HTERT RPE-1 (cell line): ENCODE results near the gene CYTH3.
"Not testable (repeated sequence)": the region's sequence is repeated elsewhere in the genome, so short reads cannot be mapped to it uniquely, and the experiment has no call there.

Experiments used
- in situ Hi-C: fragments of 300-500 bp; cut with MboI; formaldehyde crosslinking; loops from 4 replicates; pipeline ENCODE4 v1.14.3; 2020; ENCODE audit warnings: low sequenced_read_pairs

Gene CYTH3

GRCh38 chr7:6272481-6273323 lies at the start of gene CYTH3:
TSS of gene CYTH3 (minus strand) at chr7:6272624. CDS start at chr7:6272507, 117 bp downstream.
- in situ Hi-C loops = no loop called here

- in situ Hi-C loops = no loop called here
These were observed 48.4 kb upstream of the CYTH3 start for GRCh38 chr7:6320791-6321190.

- in situ Hi-C loops = no loop called here
These were observed 45.5 kb upstream of the CYTH3 start for GRCh38 chr7:6317797-6318438.

- in situ Hi-C loops = no loop called here
These were observed 43.8 kb upstream of the CYTH3 start for GRCh38 chr7:6316226-6316625.

- in situ Hi-C loops = no loop called here
These were observed 43.3 kb upstream of the CYTH3 start for GRCh38 chr7:6315746-6316145.

GRCh38 chr7:6310271-6310993 lies 38.0 kb upstream of the CYTH3 start:
- in situ Hi-C loops = no loop called here

- in situ Hi-C loops = no loop called here
These were observed 35.3 kb upstream of the CYTH3 start for GRCh38 chr7:6307762-6308161.

GRCh38 chr7:6306471-6306870 lies 34.0 kb upstream of the CYTH3 start:
- in situ Hi-C loops = no loop called here

GRCh38 chr7:6305330-6305729 lies 32.9 kb upstream of the CYTH3 start:
- in situ Hi-C loops = no loop called here

- in situ Hi-C loops = not testable (repeated sequence)
These were observed 29.0 kb upstream of the CYTH3 start for GRCh38 chr7:6301446-6301845.

- in situ Hi-C loops = no loop called here
These were observed 27.4 kb upstream of the CYTH3 start for GRCh38 chr7:6299774-6300173.

GRCh38 chr7:6294839-6295238 lies 22.4 kb upstream of the CYTH3 start:
- in situ Hi-C loops = no loop called here

- in situ Hi-C loops = no loop called here
These were observed 20.8 kb upstream of the CYTH3 start for GRCh38 chr7:6293202-6293601.

- in situ Hi-C loops = not testable (repeated sequence)
These were observed 19.5 kb upstream of the CYTH3 start for GRCh38 chr7:6291941-6292340.

GRCh38 chr7:6291531-6291930 lies 19.1 kb upstream of the CYTH3 start:
- in situ Hi-C loops = no loop called here

GRCh38 chr7:6290319-6290741 lies 17.9 kb upstream of the CYTH3 start:
- in situ Hi-C loops = no loop called here

GRCh38 chr7:6288270-6288860 lies 15.9 kb upstream of the CYTH3 start:
- in situ Hi-C loops = no loop called here

- in situ Hi-C loops = no loop called here
These were observed 14.1 kb upstream of the CYTH3 start for GRCh38 chr7:6286486-6286885.

- in situ Hi-C loops = no loop called here
These were observed 12.3 kb upstream of the CYTH3 start for GRCh38 chr7:6284461-6285360.

GRCh38 chr7:6284055-6284400 lies 11.6 kb upstream of the CYTH3 start:
- in situ Hi-C loops = no loop called here
